GM12891 (cell line): Measurements from ENCODE around the gene SART3.
A peak's percentile ranks its signal among the peaks of the same experiment; 100 is the strongest.

Source experiments
- DNase-seq: peaks from one replicate; pipeline ENCODE4 v3.0.0; 2011; ENCODE audit warnings: low spot score; ENCODE audit not compliant: insufficient read length
- FAIRE-seq: peaks from 2 replicates; lab custom pipeline; 2011; peaks lifted over from hg19 to GRCh38; lab: Jason Lieb, UNC
- PAX5 ChIP-seq: IDR thresholded peaks from 2 replicates; pipeline ENCODE4 v1.6.1; 2011; ENCODE audit warnings: low read length, moderate library complexity, mild to moderate bottlenecking; ENCODE audit not compliant: insufficient read depth, severe bottlenecking
- POLR2A ChIP-seq: IDR thresholded peaks from 2 replicates; pipeline ENCODE4 v1.6.1; 2011; ENCODE audit warnings: low read depth, low read length, control low read depth
- POLR2AphosphoS5 ChIP-seq: IDR thresholded peaks from 2 replicates; pipeline ENCODE4 v1.6.1; 2011; ENCODE audit warnings: low read depth, low read length, control low read depth
- POU2F2 ChIP-seq: IDR thresholded peaks from 2 replicates; pipeline ENCODE4 v1.6.1; 2011; ENCODE audit warnings: low read depth, mild to moderate bottlenecking, control low read depth, low read length, moderate library complexity
- SPI1 ChIP-seq: IDR thresholded peaks from 2 replicates; pipeline ENCODE4 v1.6.1; 2011; ENCODE audit warnings: low read depth, low read length, control low read depth
- TAF1 ChIP-seq: IDR thresholded peaks from 2 replicates; pipeline ENCODE4 v1.6.1; 2011; ENCODE audit warnings: low read depth, low read length, control low read depth

The SART3 gene

GRCh38 chr12:108570743-108571608 lies 10.0 kb upstream of the SART3 start:
- peak; percentile 40 for FAIRE-seq
- TF ChIP-seq POU2F2: no peak
- TF ChIP-seq PAX5: no peak
- no peak for DNase-seq

DNA sequence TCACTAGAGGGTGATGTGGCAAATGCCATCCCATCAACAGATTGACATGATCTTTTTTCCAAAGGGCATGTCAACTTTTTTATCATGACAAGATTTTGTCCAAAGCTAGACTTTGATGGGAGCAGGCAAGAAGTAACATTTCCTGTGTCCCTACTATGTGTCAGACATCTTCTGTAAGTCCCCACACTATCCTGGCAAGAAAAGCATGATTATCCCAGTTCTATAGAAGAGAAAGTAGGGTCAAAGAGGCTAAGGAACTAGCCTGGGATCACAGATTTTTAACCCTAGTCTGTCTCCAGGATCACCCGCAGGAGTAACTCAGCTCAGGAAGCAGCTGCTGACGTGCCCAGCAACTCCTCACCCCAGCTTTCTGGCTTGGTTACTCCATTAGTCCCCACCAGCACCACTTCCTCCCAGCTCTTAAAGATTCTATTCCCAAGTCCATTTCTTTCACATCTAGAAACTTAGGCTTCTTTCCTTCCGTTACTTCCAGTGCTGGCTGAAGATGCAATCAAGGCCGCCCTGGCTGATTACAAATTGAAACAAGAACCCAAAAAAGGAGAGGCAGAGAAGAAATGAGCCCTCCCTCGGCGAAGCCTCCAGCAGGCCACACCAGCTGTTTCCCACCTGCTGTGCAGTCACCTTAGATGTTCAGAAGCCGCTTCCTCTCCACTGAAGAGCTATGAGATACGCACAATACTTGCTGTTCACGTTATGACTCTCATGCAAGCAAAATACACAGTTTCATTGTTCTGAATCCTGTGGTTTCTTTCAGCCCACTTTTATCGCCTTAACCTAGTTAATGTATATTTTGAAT lies 7.6 kb upstream of the SART3 start:
- no peak for TF ChIP-seq POLR2A
- peak; percentile 63 for TF ChIP-seq POLR2AphosphoS5
- peak; percentile 84 for TF ChIP-seq SPI1
- TF ChIP-seq PAX5: peak; percentile 48
- no peak for TF ChIP-seq POU2F2
- no peak for TF ChIP-seq TAF1
- peak; percentile 97 for FAIRE-seq
- no peak for DNase-seq

DNA sequence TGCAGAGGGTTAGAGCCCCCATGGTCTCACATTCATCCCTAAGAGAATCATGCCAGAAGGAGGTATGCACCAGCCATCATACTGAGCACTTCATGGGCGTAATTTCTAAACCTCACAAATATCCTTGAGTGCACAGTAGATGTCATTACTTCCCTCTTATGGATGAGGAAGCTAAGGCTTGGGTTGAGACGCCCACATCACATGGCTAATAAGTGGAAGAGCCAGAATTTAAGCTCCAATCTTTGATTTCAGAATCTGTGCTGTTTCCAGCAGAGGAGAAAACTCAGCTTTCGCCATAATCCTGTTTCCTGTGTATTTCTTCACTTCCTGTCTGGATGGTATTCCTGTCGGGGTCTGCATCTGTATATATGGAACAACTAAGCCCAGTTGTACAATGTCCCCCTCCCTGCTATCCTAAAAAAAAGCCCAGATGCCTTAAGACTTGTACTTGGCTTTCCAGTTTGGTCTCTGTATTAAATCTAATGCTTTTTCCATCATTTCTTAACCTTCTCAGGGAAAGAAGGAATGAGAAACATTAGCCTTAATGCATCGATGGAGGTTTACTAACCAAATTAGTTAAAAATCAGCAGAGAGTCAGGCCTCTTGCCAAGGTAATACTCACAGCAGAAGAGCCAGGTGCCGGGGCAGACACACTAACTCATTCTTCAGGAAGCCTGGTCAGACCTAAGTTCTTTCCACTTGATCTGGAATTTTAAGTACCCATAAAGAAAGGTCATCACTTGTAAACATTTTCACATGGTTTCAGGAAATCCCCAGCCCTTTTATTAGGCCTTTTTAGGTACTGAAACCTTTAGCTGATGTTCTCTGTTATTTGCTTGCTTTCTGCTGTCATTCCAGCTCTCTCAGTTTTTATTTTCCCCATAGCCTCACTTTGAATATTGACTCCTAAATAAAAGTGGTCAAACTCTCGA lies 6.7 kb upstream of the SART3 start:
- no peak for DNase-seq
- peak; percentile 20 for FAIRE-seq
- TF ChIP-seq SPI1 (peak; percentile 68), POLR2A (0 out of 2 replicates have a peak, but pooled peaks have one; percentile 34), POU2F2 (no peak), PAX5 (no peak), TAF1 (0 out of 2 replicates have a peak, but pooled peaks have one; percentile 43)

DNA sequence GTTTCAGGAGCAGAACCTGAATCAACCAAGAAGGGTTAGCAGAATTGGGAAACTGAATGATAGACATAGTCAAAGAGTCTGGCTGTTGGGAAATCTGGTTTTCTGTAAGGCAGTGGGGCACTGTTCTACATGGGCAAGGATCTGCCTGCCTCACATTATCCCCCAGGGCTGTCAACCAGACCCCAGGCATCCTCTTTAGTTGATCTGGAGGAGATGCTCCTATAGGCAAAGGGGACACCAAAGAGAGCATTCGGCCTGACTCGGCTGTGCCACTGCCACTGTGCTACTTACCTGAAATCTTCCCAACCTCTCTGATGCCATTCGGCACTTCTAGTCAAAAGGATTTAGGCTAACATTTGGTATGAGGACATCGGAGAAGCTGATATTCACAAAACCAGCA lies 5.5 kb upstream of the SART3 start:
- FAIRE-seq (no peak), DNase-seq (no peak)
- TF ChIP-seq PAX5: no peak

DNA sequence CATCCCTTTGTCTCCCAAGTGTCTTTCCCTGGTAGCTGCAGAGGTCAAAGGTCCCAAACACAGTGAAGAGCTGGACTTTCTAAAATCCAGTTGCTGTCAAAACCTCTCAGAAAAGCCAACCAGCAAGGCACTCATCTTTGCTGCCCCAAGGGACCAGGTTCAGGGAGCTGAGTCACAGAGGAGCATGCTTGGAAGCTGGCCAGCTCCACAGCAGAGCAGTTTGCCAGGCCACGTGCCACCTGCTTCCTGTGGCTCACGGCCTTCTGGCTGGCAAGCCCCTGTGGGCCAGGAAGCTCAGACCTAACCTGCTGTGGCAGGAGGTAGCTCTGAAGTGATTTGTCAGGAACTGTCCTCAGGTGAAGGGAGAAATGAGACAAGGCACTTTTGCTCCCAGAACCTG lies 5.0 kb upstream of the SART3 start:
- FAIRE-seq: peak; percentile 73
- TF ChIP-seq POLR2AphosphoS5 (peak; percentile 67; the same call in 1 of the 2 replicates), POU2F2 (no peak)
- DNase-seq: no peak

GRCh38 chr12:108565146-108565545 lies 4.2 kb upstream of the SART3 start:
- DNase-seq (no peak), FAIRE-seq (no peak)
- no peak for TF ChIP-seq POU2F2
- TF ChIP-seq PAX5: no peak
- no peak for TF ChIP-seq TAF1
- no peak for TF ChIP-seq SPI1
- TF ChIP-seq POLR2A: no peak
- no peak for TF ChIP-seq POLR2AphosphoS5

DNA sequence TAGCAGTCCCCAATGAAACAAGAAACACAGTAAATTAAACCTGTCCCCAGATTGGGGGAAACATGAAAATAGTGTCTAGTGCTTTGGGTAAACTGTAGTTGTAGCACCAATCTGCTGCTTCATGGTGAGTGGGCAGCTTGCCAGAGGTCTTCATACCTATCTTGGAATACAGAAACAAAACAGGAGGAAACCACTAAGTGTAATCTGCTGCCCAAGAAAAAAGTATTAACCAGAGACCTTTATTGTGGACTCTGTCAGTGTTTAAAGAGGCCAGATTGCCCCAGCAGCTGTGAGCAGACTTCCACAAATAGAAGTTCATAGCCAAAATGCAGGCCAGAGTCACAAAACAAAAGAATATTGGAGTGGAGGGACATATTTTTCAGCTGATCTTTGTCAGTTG lies 3.8 kb upstream of the SART3 start:
- FAIRE-seq (no peak), DNase-seq (no peak)
- TF ChIP-seq TAF1 (no peak), PAX5 (no peak), POLR2AphosphoS5 (no peak), POLR2A (no peak), SPI1 (no peak), POU2F2 (no peak)

GRCh38 chr12:108563804-108564151 lies 2.8 kb upstream of the SART3 start:
- DNase-seq (no peak), FAIRE-seq (no peak)
- no peak for TF ChIP-seq SPI1
- no peak for TF ChIP-seq POLR2AphosphoS5
- TF ChIP-seq TAF1: no peak
- no peak for TF ChIP-seq PAX5
- no peak for TF ChIP-seq POLR2A
- no peak for TF ChIP-seq POU2F2

GRCh38 chr12:108563136-108563803 lies 2.3 kb upstream of the SART3 start:
- DNase-seq: no peak
- no peak for TF ChIP-seq POU2F2
- peak; percentile 10; the same call in 1 of the 2 replicates for TF ChIP-seq TAF1
- FAIRE-seq: peak; percentile 84
